ENCODE data around the gene PNPLA4. TPM values are rescaled to one million over a fixed set of nuclear protein-coding genes. Genes with fewer than 3 reads are reported as not detected.

Gene PNPLA4, protein sequence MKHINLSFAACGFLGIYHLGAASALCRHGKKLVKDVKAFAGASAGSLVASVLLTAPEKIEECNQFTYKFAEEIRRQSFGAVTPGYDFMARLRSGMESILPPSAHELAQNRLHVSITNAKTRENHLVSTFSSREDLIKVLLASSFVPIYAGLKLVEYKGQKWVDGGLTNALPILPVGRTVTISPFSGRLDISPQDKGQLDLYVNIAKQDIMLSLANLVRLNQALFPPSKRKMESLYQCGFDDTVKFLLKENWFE
- 7.6 and 9.8 TPM in 2 replicates for total RNA-seq

DNA sequence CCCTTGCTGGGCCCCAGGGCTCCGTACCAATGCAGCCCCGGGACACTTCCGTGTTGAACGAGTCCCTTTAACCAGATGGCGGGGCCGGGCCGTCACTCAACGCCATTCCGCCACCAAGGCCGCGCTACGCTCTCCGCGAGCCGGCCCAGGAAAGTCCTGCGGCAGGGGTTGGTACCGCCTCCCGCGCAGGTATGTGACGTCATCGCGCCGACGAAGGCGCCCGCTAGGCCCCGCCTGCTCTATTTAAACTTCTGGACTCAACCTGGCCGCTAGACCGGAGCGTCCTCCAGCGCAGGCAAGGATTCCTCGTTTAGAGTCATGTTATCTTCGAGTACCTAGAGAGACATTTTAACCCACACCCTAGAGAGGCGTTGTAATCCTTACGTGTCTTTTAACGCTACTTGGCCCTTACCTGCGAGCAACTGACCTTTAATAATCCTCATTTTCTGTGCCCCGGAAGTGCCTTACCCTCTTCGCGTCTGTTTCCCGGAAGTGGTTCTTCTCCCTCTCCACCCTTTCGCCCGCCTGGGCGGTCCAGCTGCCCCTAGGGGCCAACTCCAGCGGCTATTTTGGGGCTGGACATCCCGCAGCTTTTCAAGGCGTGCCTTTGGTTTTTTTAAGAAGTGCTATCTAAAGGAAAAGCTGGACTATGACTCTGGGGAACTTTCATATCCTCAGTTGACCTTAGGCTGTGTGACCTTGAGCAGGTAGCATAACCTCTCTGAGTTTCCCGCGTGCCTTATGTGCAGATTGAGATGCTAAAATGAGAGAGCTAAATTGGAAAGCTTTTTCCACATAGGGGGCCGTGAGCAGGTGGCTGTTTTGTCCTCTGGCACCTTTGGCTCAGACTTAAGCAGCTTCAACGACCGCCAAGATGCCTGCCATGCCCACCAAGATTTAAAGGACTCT, at the start of gene PNPLA4:
Gene PNPLA4 (minus strand): TSS at position 155 of the 909 bp plus-strand sequence. CDS start 1,294 bp downstream, outside the sequence.

Other genes with a start within 250 kb of the PNPLA4 start
- gene VCX, start 84.2 kb downstream of the PNPLA4 start, total RNA-seq = not detected in 2 replicates
- not detected in 2 replicates for gene VCX2, start 243.9 kb upstream of the PNPLA4 start, total RNA-seq